HepG2 (cell line): ENCODE measurements around the gene ECM1. TPM values are rescaled to one million over a fixed set of nuclear protein-coding genes. Genes with fewer than 3 reads are reported as not detected.
A peak's percentile ranks its signal among the peaks of the same experiment; 100 is the strongest.

ENCODE experiments used
- CTCF ChIP-seq: sonication (generic); formaldehyde crosslinking; IDR thresholded peaks from 2 replicates; pipeline ENCODE4 v1.5.0; 2020; ENCODE audit warnings: mild to moderate bottlenecking, missing genetic modification reagents, moderate library complexity
- ETV5 ChIP-seq: IDR thresholded peaks from 2 replicates; pipeline ENCODE4 v1.6.1; 2018; ENCODE audit warnings: missing biosample characterization, missing genetic modification reagents, inconsistent platforms, borderline replicate concordance
- FOXO1 ChIP-seq: sonication (generic); formaldehyde crosslinking; IDR thresholded peaks from 2 replicates; pipeline ENCODE4 v1.4.0; 2020; ENCODE audit warnings: missing genetic modification reagents
- GATA4 ChIP-seq: sonication (generic); IDR thresholded peaks from 2 replicates; pipeline ENCODE4 v1.6.1; 2016; ENCODE audit warnings: antibody characterized with exemption, low read depth, borderline replicate concordance
- HIVEP1 ChIP-seq: sonication (generic); formaldehyde crosslinking; IDR thresholded peaks from 2 replicates; pipeline ENCODE4 v1.4.0; 2020; ENCODE audit warnings: mild to moderate bottlenecking, missing genetic modification reagents
- HOXA5 ChIP-seq: sonication (generic); formaldehyde crosslinking; IDR thresholded peaks from 2 replicates; pipeline ENCODE4 v1.4.0; 2020; ENCODE audit warnings: missing genetic modification reagents
- KDM4B ChIP-seq: sonication (generic); formaldehyde crosslinking; IDR thresholded peaks from 2 replicates; pipeline ENCODE4 v1.4.0; 2020; ENCODE audit warnings: missing genetic modification reagents
- RAD21 ChIP-seq: fragments of 450-650 bp; formaldehyde crosslinking; IDR thresholded peaks from 2 replicates; pipeline ENCODE4 v1.5.0; 2020; ENCODE audit warnings: mild to moderate bottlenecking
- RBFOX2 ChIP-seq: fragments of 200-400 bp; formaldehyde crosslinking; IDR thresholded peaks from 2 replicates; pipeline ENCODE4 v1.6.1; 2017; ENCODE audit warnings: low read depth, mild to moderate bottlenecking, low read length
- SNAPC5 ChIP-seq: sonication (generic); formaldehyde crosslinking; IDR thresholded peaks from 2 replicates; pipeline ENCODE4 v1.8.1; 2023; ENCODE audit warnings: mild to moderate bottlenecking, missing genetic modification reagents, borderline replicate concordance
- TAF15 ChIP-seq: fragments of 200-400 bp; formaldehyde crosslinking; IDR thresholded peaks from one replicate; pipeline ENCODE4 v1.6.1; 2018; ENCODE audit warnings: mild to moderate bottlenecking, low read depth, low read length; ENCODE audit not compliant: poor library complexity, severe bottlenecking
- TCF12 ChIP-seq, 2 experiments: fragments of 450-650 bp in 1 of 2; sonication (generic) in 1 of 2; formaldehyde crosslinking in 1 of 2; IDR thresholded peaks; 2 replicates each; pipeline versions ENCODE4 v1.6.1 to v1.8.0; 2017 to 2022; ENCODE audit warnings: antibody characterized with exemption in 1 of 2, mild to moderate bottlenecking in 1 of 2, missing genetic modification reagents in 1 of 2, moderate library complexity in 1 of 2
- TEAD3 ChIP-seq: optimal IDR thresholded peaks from 2 replicates; pipeline ENCODE3; 2016; ENCODE audit warnings: borderline replicate concordance
- TRAFD1 ChIP-seq: sonication (generic); formaldehyde crosslinking; IDR thresholded peaks from 2 replicates; pipeline ENCODE4 v1.5.1; 2020; ENCODE audit warnings: missing genetic modification reagents, mild to moderate bottlenecking, borderline replicate concordance
- ZHX1 ChIP-seq: sonication (generic); formaldehyde crosslinking; IDR thresholded peaks from 2 replicates; pipeline ENCODE4 v1.8.1; 2022; ENCODE audit warnings: low read depth, mild to moderate bottlenecking, missing genetic modification reagents
- ZNF275 ChIP-seq: sonication (generic); formaldehyde crosslinking; IDR thresholded peaks from 2 replicates; pipeline ENCODE4 v1.8.0; 2022; ENCODE audit warnings: missing genetic modification reagents, mild to moderate bottlenecking, inconsistent platforms, borderline replicate concordance
- ZNF414 ChIP-seq: sonication (generic); formaldehyde crosslinking; IDR thresholded peaks from 2 replicates; pipeline ENCODE4 v1.5.0; 2020; ENCODE audit warnings: missing genetic modification reagents
- ZNF816 ChIP-seq: sonication (generic); formaldehyde crosslinking; IDR thresholded peaks from 2 replicates; pipeline ENCODE4 v1.8.0; 2022; ENCODE audit warnings: missing genetic modification reagents, mild to moderate bottlenecking, borderline replicate concordance
- ZSCAN31 ChIP-seq: sonication (generic); formaldehyde crosslinking; IDR thresholded peaks from 2 replicates; pipeline ENCODE4 v1.5.0; 2020; ENCODE audit warnings: low read depth, mild to moderate bottlenecking, missing genetic modification reagents
- polyA plus RNA-seq, 8 experiments: library from polyadenylated mRNA; depleted of rRNA in 3 of 8; stranded (reverse) in 7 of 8; unstranded in 1 of 8; fragments of >200 nt; fragmentation: Illumina TruSeq in 4 of 8; extraction: Trizol in 4 of 8; gene quantifications; 2 replicates each; pipeline versions ENCODE4 v1.2.1 to v1.2.3, GENCODE V29; 2011 to 2016; ENCODE audit warnings: low read depth in 4 of 8, missing spikeins in 1 of 8, mixed read lengths in 1 of 8; ENCODE audit not compliant: insufficient read depth in 1 of 8
- total RNA-seq, 5 experiments: library from RNA; depleted of rRNA; stranded (reverse); fragments of >200 nt; fragmentation: Illumina TruSeq; extraction: Trizol; gene quantifications; 2 replicates each; pipeline ENCODE4 v1.2.3, GENCODE V29; 2016; ENCODE audit warnings: low read depth in 1 of 5

ECM1 gene
- total and polyA plus RNA-seq, 2 of the 13 experiments (the other 11 are each of a cell fraction or from before 2014, with no cell fraction given): 0.42 to 1.0 TPM

GRCh38 chr1:150486966-150487762, 20.7 kb upstream of the ECM1 start, which contains the start of gene TARS2 (continued):
- TF ChIP-seq ZNF275 (CRISPR knock-in tag) (peak; percentile 49; the same call in 1 of the 2 replicates), TCF12 (IDR thresholded peaks at IDR 0.05) (no peak), TCF12 (CRISPR knock-in tag; IDR thresholded peaks at IDR 0.05) (no peak), HOXA5 (CRISPR knock-in tag) (peak; percentile 61; the same call in 1 of the 2 replicates), ETV5 (CRISPR knock-in tag) (peak; percentile 67; the same call in 1 of the 2 replicates), ZSCAN31 (peak; percentile 77; the same call in 1 of the 2 replicates), TEAD3 (CRISPR knock-in tag) (peak; percentile 86), GATA4 (peak; percentile 56; the same call in 1 of the 2 replicates), CTCF (CRISPR knock-in tag) (peak; percentile 31), ZNF816 (CRISPR knock-in tag) (no peak), HIVEP1 (peak; percentile 59), TAF15 (no peak), KDM4B (CRISPR knock-in tag) (peak; percentile 74; the same call in 1 of the 2 replicates), FOXO1 (CRISPR knock-in tag) (peak; percentile 71; the same call in 1 of the 2 replicates), SNAPC5 (CRISPR knock-in tag) (peak; percentile 76; the same call in 1 of the 2 replicates), RAD21 (CRISPR knock-in tag) (no peak), TRAFD1 (CRISPR knock-in tag) (no peak), ZHX1 (CRISPR knock-in tag) (0 out of 2 replicates have a peak, but pooled peaks have one; percentile 51), ZNF414 (peak; percentile 43), RBFOX2 (peak; percentile 69)
